ENCODE measurements around the gene REPS1.

REPS1 gene

DNA sequence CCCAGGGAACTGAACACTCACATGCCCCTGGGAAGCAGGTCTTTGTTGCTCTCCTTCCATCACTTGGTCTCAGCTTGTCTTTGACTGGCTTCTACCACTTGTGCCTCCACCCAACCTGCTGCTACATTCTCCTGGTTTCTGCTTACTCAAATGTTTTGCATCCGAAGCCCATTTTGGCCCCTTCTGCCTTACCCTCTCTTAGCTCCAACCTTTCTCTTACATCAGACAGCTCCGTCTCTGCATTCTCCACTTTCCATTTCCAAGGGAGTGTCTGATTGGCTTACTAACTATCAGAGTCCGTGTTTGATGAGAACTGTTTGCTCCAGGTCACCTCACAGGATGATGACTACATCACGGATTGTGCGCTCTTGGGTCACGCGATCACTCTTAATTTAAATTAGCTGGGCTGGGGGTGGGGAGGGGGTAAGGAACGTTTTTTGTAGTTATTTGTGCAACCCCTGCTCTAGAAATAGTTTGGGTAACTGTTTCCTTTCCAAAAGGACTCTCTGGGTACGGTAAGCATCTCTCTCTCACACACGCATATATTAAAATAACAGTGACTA lies 39.6 kb upstream of the REPS1 start:
- Histone ChIP-seq H3K4me1 (ENCODE audit: control insufficient read depth, insufficient read depth, low read length) (peaks cover 7% of the 10 kb centered on the region), H3K9me3 (ENCODE audit: control insufficient read depth, insufficient read depth, low read depth, low read length) (no peaks in the 10 kb centered on the region), H3K36me3 (ENCODE audit: control insufficient read depth in 2 of 2, insufficient read depth in 1 of 2, low read length in 2 of 2) (no peaks in the 10 kb centered on the region), H3K27ac (ENCODE audit: extremely low read depth, low read depth, low read length) (peak overlapping the region; percentile 78), H3K4me3 (ENCODE audit: low read depth, low read length) (peak overlapping the region; percentile 92)
- ChIA-PET POLR2A (interaction anchor here (0.6 to 1.2 kb wide), 9 partner anchors 10 to 254 kb away, joined by 3 to 5 read pairs (median 3); partner anchors contain the start of gene CCDC28A), CTCF (interaction anchor here (0.5 to 1.6 kb wide), 4 partner anchors 39 to 286 kb away, joined by 3 to 7 read pairs (median 4); partner anchors contain the start of gene REPS1)
- TF ChIP-seq KLF8 (tag by site-specific recombination; IDR thresholded peaks at IDR 0.05) (peak; percentile 51), ZBTB48 (tag by site-specific recombination; IDR thresholded peaks at IDR 0.05) (peak; percentile 98), WT1 (tag by site-specific recombination; IDR thresholded peaks at IDR 0.05) (peak; percentile 26), ZNF621 (tag by site-specific recombination; IDR thresholded peaks at IDR 0.05) (no peak), ZNF114 (tag by site-specific recombination; IDR thresholded peaks at IDR 0.05) (no peak), ZNF274 (IDR thresholded peaks at IDR 0.05; ENCODE audit: low read length) (no peak), ZNF274 (tag by site-specific recombination; IDR thresholded peaks at IDR 0.05; ENCODE audit: borderline replicate concordance) (no peak), GLIS2 (tag by site-specific recombination; IDR thresholded peaks at IDR 0.05) (peak; percentile 21; the same call in 1 of the 2 replicates), ZNF2 (tag by site-specific recombination; IDR thresholded peaks at IDR 0.05) (peak; percentile 78), ZNF211 (tag by site-specific recombination; IDR thresholded peaks at IDR 0.05; ENCODE audit: low read depth) (no peak), ZNF121 (tag by site-specific recombination; IDR thresholded peaks at IDR 0.05) (no peak), ZNF791 (tag by site-specific recombination; IDR thresholded peaks at IDR 0.05) (no peak), ZNF112 (tag by site-specific recombination; IDR thresholded peaks at IDR 0.05) (no peak), KLF16 (tag by site-specific recombination; IDR thresholded peaks at IDR 0.05) (peak; percentile 55), ZFP69B (tag by site-specific recombination; IDR thresholded peaks at IDR 0.05) (peak; percentile 75), ZNF792 (tag by site-specific recombination; IDR thresholded peaks at IDR 0.05) (peak; percentile 70; the same call in 1 of the 2 replicates)
- TF ChIP-seq, protein P1, sequence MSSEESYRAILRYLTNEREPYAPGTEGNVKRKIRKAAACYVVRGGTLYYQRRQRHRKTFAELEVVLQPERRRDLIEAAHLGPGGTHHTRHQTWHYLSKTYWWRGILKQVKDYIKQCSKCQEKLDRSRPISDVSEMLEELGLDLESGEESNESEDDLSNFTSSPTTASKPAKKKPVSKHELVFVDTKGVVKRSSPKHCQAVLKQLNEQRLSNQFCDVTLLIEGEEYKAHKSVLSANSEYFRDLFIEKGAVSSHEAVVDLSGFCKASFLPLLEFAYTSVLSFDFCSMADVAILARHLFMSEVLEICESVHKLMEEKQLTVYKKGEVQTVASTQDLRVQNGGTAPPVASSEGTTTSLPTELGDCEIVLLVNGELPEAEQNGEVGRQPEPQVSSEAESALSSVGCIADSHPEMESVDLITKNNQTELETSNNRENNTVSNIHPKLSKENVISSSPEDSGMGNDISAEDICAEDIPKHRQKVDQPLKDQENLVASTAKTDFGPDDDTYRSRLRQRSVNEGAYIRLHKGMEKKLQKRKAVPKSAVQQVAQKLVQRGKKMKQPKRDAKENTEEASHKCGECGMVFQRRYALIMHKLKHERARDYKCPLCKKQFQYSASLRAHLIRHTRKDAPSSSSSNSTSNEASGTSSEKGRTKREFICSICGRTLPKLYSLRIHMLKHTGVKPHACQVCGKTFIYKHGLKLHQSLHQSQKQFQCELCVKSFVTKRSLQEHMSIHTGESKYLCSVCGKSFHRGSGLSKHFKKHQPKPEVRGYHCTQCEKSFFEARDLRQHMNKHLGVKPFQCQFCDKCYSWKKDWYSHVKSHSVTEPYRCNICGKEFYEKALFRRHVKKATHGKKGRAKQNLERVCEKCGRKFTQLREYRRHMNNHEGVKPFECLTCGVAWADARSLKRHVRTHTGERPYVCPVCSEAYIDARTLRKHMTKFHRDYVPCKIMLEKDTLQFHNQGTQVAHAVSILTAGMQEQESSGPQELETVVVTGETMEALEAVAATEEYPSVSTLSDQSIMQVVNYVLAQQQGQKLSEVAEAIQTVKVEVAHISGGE (tag by site-specific recombination; conservative IDR thresholded peaks at IDR 0.05; ENCODE audit: low read depth) = no peak
- TF ChIP-seq, protein P2, sequence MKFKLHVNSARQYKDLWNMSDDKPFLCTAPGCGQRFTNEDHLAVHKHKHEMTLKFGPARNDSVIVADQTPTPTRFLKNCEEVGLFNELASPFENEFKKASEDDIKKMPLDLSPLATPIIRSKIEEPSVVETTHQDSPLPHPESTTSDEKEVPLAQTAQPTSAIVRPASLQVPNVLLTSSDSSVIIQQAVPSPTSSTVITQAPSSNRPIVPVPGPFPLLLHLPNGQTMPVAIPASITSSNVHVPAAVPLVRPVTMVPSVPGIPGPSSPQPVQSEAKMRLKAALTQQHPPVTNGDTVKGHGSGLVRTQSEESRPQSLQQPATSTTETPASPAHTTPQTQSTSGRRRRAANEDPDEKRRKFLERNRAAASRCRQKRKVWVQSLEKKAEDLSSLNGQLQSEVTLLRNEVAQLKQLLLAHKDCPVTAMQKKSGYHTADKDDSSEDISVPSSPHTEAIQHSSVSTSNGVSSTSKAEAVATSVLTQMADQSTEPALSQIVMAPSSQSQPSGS (tag by site-specific recombination; IDR thresholded peaks at IDR 0.05; ENCODE audit: low read depth) = peak; percentile 78; the same call in 1 of the 2 replicates
- TF ChIP-seq, protein P3, sequence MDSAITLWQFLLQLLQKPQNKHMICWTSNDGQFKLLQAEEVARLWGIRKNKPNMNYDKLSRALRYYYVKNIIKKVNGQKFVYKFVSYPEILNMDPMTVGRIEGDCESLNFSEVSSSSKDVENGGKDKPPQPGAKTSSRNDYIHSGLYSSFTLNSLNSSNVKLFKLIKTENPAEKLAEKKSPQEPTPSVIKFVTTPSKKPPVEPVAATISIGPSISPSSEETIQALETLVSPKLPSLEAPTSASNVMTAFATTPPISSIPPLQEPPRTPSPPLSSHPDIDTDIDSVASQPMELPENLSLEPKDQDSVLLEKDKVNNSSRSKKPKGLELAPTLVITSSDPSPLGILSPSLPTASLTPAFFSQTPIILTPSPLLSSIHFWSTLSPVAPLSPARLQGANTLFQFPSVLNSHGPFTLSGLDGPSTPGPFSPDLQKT (IDR thresholded peaks at IDR 0.05; ENCODE audit: borderline replicate concordance, low read depth, low read length) = no peak
- TF ChIP-seq, protein P4, sequence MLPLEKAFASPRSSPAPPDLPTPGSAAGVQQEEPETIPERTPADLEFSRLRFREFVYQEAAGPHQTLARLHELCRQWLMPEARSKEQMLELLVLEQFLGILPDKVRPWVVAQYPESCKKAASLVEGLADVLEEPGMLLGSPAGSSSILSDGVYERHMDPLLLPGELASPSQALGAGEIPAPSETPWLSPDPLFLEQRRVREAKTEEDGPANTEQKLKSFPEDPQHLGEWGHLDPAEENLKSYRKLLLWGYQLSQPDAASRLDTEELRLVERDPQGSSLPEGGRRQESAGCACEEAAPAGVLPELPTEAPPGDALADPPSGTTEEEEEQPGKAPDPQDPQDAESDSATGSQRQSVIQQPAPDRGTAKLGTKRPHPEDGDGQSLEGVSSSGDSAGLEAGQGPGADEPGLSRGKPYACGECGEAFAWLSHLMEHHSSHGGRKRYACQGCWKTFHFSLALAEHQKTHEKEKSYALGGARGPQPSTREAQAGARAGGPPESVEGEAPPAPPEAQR (tag by site-specific recombination; IDR thresholded peaks at IDR 0.05) = no peak
- TF ChIP-seq, protein P5, sequence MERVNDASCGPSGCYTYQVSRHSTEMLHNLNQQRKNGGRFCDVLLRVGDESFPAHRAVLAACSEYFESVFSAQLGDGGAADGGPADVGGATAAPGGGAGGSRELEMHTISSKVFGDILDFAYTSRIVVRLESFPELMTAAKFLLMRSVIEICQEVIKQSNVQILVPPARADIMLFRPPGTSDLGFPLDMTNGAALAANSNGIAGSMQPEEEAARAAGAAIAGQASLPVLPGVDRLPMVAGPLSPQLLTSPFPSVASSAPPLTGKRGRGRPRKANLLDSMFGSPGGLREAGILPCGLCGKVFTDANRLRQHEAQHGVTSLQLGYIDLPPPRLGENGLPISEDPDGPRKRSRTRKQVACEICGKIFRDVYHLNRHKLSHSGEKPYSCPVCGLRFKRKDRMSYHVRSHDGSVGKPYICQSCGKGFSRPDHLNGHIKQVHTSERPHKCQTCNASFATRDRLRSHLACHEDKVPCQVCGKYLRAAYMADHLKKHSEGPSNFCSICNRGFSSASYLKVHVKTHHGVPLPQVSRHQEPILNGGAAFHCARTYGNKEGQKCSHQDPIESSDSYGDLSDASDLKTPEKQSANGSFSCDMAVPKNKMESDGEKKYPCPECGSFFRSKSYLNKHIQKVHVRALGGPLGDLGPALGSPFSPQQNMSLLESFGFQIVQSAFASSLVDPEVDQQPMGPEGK (tag by site-specific recombination; IDR thresholded peaks at IDR 0.05) = peak; percentile 91
- TF ChIP-seq, protein P6, sequence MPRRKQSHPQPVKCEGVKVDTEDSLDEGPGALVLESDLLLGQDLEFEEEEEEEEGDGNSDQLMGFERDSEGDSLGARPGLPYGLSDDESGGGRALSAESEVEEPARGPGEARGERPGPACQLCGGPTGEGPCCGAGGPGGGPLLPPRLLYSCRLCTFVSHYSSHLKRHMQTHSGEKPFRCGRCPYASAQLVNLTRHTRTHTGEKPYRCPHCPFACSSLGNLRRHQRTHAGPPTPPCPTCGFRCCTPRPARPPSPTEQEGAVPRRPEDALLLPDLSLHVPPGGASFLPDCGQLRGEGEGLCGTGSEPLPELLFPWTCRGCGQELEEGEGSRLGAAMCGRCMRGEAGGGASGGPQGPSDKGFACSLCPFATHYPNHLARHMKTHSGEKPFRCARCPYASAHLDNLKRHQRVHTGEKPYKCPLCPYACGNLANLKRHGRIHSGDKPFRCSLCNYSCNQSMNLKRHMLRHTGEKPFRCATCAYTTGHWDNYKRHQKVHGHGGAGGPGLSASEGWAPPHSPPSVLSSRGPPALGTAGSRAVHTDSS (tag by site-specific recombination; IDR thresholded peaks at IDR 0.05) = no peak; the same call in 1 of the 2 replicates

All from HEK293 (cell line).